Measurements from ENCODE around the gene ISCA2. TPM values are rescaled to one million over a fixed set of nuclear protein-coding genes. Genes with fewer than 3 reads are reported as not detected.

The ISCA2 gene
- total and polyA plus RNA-seq, 9 of the 15 experiments (the other 6 are each of a cell fraction or from before 2014, with no cell fraction given), result 5.0 to 36.7 (median 18.1) TPM

- TF ChIP-seq NRF1 (conservative IDR thresholded peaks at IDR 0.05 in 1 of 2, IDR thresholded peaks at IDR 0.05 in 1 of 2), result peak; percentile 35 to 46; a peak in 3 of 4 replicates
- no peak for TF ChIP-seq STAT5B (CRISPR knock-in tag; IDR thresholded peaks at IDR 0.05)
- peak; percentile 90 for TF ChIP-seq ZBTB7A (IDR thresholded peaks at IDR 0.05; ENCODE audit: borderline replicate concordance, control insufficient read depth, low read depth, low read length)
- no peak for TF ChIP-seq SREBF1 (IDR thresholded peaks at IDR 0.05; ENCODE audit: borderline replicate concordance, low read depth, low read length)
- TF ChIP-seq RBM17 (IDR thresholded peaks at IDR 0.05; ENCODE audit: borderline replicate concordance, low read depth, low read length), result no peak
- TF ChIP-seq NCOA1 (IDR thresholded peaks at IDR 0.05; ENCODE audit: low read depth), result no peak
- TF ChIP-seq SETDB1 (IDR thresholded peaks at IDR 0.05; ENCODE audit: low read length), result no peak
- no peak for TF ChIP-seq ADNP (tag; IDR thresholded peaks at IDR 0.05)
- TF ChIP-seq LCOR (CRISPR knock-in tag; IDR thresholded peaks at IDR 0.05), result no peak
- TF ChIP-seq ZNF253 (CRISPR knock-in tag; conservative IDR thresholded peaks at IDR 0.05), result no peak
- no peak for TF ChIP-seq E2F1 (CRISPR knock-in tag; IDR thresholded peaks at IDR 0.05)
- TF ChIP-seq CREB1 (IDR thresholded peaks at IDR 0.05), result no peak
- peak; percentile 32; the same call in 1 of the 2 replicates for TF ChIP-seq CREB1 (CRISPR knock-in tag; IDR thresholded peaks at IDR 0.05)
- TF ChIP-seq PYGO2 (tag; IDR thresholded peaks at IDR 0.05), result no peak
- TF ChIP-seq CHD1 (IDR thresholded peaks at IDR 0.05; ENCODE audit: low read length), result peak; percentile 49
- peak; percentile 79 for TF ChIP-seq POLR2A (conservative IDR thresholded peaks at IDR 0.05)
- TF ChIP-seq POLR2B (IDR thresholded peaks at IDR 0.05; ENCODE audit: low read depth, partially characterized antibody), result peak; percentile 55
- TF ChIP-seq BRD9 (IDR thresholded peaks at IDR 0.05; ENCODE audit: low read depth, partially characterized antibody), result peak; percentile 29
- no peak for TF ChIP-seq PCBP1 (IDR thresholded peaks at IDR 0.05; ENCODE audit: low read depth, low read length, poor library complexity, severe bottlenecking)
- TF ChIP-seq MIER1 (IDR thresholded peaks at IDR 0.05; ENCODE audit: low read depth), result no peak
- no peak for TF ChIP-seq GMEB1 (CRISPR knock-in tag; IDR thresholded peaks at IDR 0.05)
- no peak for TF ChIP-seq ZNF57 (CRISPR knock-in tag; IDR thresholded peaks at IDR 0.05)
- peak; percentile 54 for TF ChIP-seq TAF1 (IDR thresholded peaks at IDR 0.05; ENCODE audit: control insufficient read depth, extremely low read depth, insufficient read depth, low read length, severe bottlenecking)
- no peak for TF ChIP-seq ZNF444 (CRISPR knock-in tag; IDR thresholded peaks at IDR 0.05)
- TF ChIP-seq ZNF586 (CRISPR knock-in tag; conservative IDR thresholded peaks at IDR 0.05), result no peak
- no peak for TF ChIP-seq PCBP2 (IDR thresholded peaks at IDR 0.05; ENCODE audit: low read depth, low read length, poor library complexity, severe bottlenecking)
- no peak for TF ChIP-seq CBFA2T2 (conservative IDR thresholded peaks at IDR 0.05)
Measured at GRCh38 chr14:74493343-74494261, at the start of gene ISCA2 (continued).

All from K562 (cell line).